ENCODE results near the gene HOXB5. TPM values are rescaled to one million over a fixed set of nuclear protein-coding genes. Genes with fewer than 3 reads are reported as not detected.

Gene HOXB5
- polyA plus RNA-seq, 4 donors = 5.8 to 9.8 TPM; not detected in 2

DNA sequence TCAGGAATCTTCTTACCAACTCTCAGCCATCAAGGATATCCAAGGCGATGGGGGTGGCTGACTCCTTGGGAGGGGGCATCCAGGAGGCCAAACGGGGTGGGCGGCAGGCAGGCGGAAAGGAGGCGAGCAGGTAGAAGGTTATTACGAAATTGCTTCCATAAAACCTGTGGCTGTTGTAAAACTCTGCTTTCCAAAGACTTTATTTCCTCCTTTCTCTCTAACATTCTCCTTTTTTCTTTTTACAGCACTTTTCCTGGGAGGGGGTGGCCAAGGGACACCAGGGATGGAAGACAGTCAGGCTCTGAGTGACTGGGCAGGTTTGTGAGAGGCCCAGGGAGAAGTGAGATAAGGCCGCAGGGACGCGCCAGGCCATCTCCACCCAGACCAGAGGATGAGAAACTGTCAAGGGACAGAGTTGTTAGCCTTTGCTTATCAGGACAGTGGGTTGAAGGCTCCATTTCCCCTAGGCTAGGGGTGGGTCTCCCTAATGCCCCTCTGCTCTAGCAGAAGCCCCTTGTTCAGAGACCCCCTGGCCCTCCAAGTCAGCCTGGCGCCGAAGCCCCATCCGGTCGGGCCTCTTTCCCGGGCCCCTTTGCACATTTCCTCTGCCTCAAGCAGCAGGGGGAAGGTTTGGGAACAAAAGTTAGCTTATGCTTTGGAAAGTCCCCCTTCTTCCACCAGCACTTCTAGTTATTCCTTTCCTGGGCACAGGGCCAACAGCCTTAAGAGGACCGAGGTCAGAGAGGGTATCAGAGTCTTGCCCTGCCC, 37.5 kb upstream of the HOXB5 start:
- peaks cover 9 to 100% (median 72%) of the 10 kb centered on the region in 3 donors for H3K27me3 ChIP-seq (ENCODE audit: control insufficient read depth in 3 of 3, insufficient read depth in 3 of 3, low read length in 3 of 3)
- no peak overlapping the region for H3K27ac ChIP-seq (ENCODE audit: low read depth in 1 of 3, low read length in 2 of 3)
- DNase-seq (peak in 1 of 2 donors; percentile 72), FAIRE-seq (no peak)
- H3K9me3 ChIP-seq (ENCODE audit: control insufficient read depth in 2 of 2, insufficient read depth in 1 of 2, low read depth in 1 of 2, low read length in 1 of 2) = no peaks in the 10 kb centered on the region
- peaks cover 0 to 32% (median 2%) of the 10 kb centered on the region in 3 donors for H3K4me1 ChIP-seq (ENCODE audit: control insufficient read depth in 3 of 3, insufficient read depth in 2 of 3, low read depth in 1 of 3, low read length in 2 of 3)
- no peak overlapping the region for H3K4me3 ChIP-seq (ENCODE audit: low read depth in 1 of 3, low read length in 3 of 3)
- WGBS, 3 donors = 14 to 33% (median 22%) methylated on average over 15 of the region's 15 CpGs
- H3K36me3 ChIP-seq (ENCODE audit: control insufficient read depth in 3 of 3, insufficient read depth in 2 of 3, low read depth in 1 of 3, low read length in 3 of 3) = no peaks in the 10 kb centered on the region

DNA sequence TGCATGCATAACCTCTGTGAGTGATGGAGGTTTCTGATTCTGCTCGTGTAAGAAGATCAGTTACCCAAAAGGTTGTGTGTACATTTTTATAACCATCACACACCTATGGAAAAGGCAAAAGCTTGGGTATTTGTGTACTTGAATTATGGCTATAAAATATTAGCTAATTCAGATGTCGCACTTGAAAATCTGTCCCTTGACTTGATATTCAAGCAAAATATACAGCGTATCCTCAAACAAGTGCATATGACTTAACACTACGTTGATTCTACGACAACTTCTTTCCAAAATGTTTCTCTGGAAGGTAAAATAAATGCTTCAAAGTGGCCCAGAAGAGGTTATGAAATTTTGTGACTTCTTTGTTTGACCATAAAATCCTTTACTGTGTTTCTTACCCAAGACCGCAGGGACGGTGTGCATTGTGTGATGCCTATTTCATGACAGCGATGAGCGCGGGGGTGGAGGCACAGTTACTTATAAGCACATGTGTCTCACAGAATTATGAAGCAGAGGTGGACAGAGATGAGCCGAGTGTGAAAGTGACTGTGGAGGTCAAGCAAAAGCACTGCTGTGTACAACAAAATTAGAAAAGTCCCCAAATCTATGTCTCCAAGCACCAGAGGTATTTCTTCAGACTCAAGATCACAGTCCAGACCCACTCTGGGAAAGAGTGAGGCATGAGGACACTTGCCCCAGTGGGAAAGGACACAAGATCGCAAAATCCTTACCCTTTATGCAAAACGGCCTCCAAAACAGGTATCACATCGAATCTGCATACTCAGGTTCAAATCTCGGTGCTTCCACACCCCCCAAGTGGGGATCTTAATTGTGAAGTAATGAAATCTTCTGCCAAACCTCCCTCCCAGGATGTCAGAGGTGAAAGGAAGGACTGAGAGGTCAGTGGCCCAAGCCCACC, 36.7 kb upstream of the HOXB5 start:
- Histone ChIP-seq H3K9me3 (ENCODE audit: control insufficient read depth in 2 of 2, insufficient read depth in 1 of 2, low read depth in 1 of 2, low read length in 1 of 2) (no peaks in the 10 kb centered on the region), H3K4me1 (ENCODE audit: control insufficient read depth in 3 of 3, insufficient read depth in 2 of 3, low read depth in 1 of 3, low read length in 2 of 3) (peaks cover 0 to 35% (median 2%) of the 10 kb centered on the region in 3 donors), H3K36me3 (ENCODE audit: control insufficient read depth in 3 of 3, insufficient read depth in 2 of 3, low read depth in 1 of 3, low read length in 3 of 3) (no peaks in the 10 kb centered on the region), H3K4me3 (ENCODE audit: low read depth in 1 of 3, low read length in 3 of 3) (no peak overlapping the region), H3K27me3 (ENCODE audit: control insufficient read depth in 3 of 3, insufficient read depth in 3 of 3, low read length in 3 of 3) (peaks cover 9 to 99% (median 69%) of the 10 kb centered on the region in 3 donors), H3K27ac (ENCODE audit: low read depth in 1 of 3, low read length in 2 of 3) (no peak overlapping the region)
- DNase-seq (no peak), FAIRE-seq (no peak)
- WGBS, 3 donors = 31 to 41% (median 38%) methylated on average over 15 of the region's 15 CpGs

DNA sequence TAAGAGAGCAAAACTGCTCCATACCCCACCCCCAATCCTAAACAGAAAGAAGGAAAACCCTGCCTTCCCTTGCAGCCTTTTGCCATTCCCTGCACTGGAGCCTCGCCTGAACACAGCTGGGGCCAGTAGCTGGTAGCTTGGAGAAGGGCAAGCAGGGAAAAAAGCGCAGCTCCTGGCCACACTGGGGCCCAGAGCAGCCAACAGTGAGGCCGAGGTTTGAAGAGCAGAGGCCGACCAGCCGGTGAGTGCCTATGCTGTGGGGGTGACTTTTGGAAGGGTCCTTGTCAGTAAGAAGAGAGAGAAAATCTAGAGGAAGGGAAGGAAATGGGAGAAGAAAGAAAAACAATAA, 35.8 kb upstream of the HOXB5 start:
- Histone ChIP-seq H3K27me3 (ENCODE audit: control insufficient read depth in 3 of 3, insufficient read depth in 3 of 3, low read length in 3 of 3) (peaks cover 9 to 99% (median 68%) of the 10 kb centered on the region in 3 donors), H3K9me3 (ENCODE audit: control insufficient read depth in 2 of 2, insufficient read depth in 1 of 2, low read depth in 1 of 2, low read length in 1 of 2) (no peaks in the 10 kb centered on the region), H3K27ac (ENCODE audit: low read depth in 1 of 3, low read length in 2 of 3) (no peak overlapping the region), H3K4me1 (ENCODE audit: control insufficient read depth in 3 of 3, insufficient read depth in 2 of 3, low read depth in 1 of 3, low read length in 2 of 3) (peaks cover 0 to 27% (median under 1%) of the 10 kb centered on the region in 3 donors), H3K4me3 (ENCODE audit: low read depth in 1 of 3, low read length in 3 of 3) (no peak overlapping the region), H3K36me3 (ENCODE audit: control insufficient read depth in 3 of 3, insufficient read depth in 2 of 3, low read depth in 1 of 3, low read length in 3 of 3) (no peaks in the 10 kb centered on the region)
- DNase-seq (no peak), FAIRE-seq (no peak)
- 16 to 29% (median 23%) methylated on average over 5 of the region's 5 CpGs for WGBS, 3 donors

DNA sequence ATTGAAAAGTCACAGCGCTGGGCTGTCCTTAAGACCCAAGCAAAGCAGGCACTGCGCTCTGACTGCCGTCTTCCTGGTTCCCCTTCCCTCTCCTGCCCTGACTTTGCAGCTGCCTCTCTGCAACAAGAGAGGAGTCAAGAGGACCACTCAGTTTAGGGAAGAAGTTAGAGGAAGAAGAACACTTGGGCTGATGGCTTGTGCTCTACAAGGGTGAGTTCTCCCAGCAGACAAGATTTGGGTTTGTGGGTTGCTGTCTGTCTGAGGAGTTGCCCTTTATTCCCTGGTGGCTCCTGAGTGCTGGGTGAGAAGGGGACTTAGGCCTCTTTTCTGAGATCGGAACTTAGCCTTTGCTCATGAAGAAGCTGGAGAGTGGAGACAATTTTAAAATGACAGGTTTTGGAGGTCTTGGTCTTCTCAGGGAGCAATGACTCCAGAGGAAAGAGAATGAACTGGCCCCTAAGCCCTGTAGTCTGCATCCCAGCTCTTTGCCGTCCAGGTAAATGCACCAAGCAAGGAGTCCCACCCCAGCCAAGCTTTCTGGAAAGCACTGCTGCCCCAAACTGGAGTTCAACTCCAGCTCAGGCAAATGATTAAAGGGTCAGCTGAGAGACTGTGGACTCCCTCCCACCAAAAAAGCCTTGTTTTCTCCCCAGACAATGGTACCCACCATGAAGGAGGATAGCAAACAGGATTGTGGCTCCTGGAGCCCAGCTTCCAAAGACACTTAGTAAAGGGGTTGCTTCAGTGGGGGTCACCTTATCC, 35.3 kb upstream of the HOXB5 start:
- 24 to 34% (median 24%) methylated on average over 5 of the region's 5 CpGs for WGBS, 3 donors
- H3K4me3 ChIP-seq (ENCODE audit: low read depth in 1 of 3, low read length in 3 of 3) = no peak overlapping the region
- FAIRE-seq = no peak

GRCh38 chr17:48627623-48628521, 34.3 kb upstream of the HOXB5 start:
- no peak for DNase-seq
- Histone ChIP-seq H3K4me1 (ENCODE audit: control insufficient read depth in 3 of 3, insufficient read depth in 2 of 3, low read depth in 1 of 3, low read length in 2 of 3) (peaks cover 0 to 21% (median 0%) of the 10 kb centered on the region in 3 donors), H3K36me3 (ENCODE audit: control insufficient read depth in 3 of 3, insufficient read depth in 2 of 3, low read depth in 1 of 3, low read length in 3 of 3) (no peaks in the 10 kb centered on the region), H3K27ac (ENCODE audit: low read depth in 1 of 3, low read length in 2 of 3) (no peak overlapping the region), H3K27me3 (ENCODE audit: control insufficient read depth in 3 of 3, insufficient read depth in 3 of 3, low read length in 3 of 3) (peaks cover 9 to 99% (median 75%) of the 10 kb centered on the region in 3 donors), H3K4me3 (ENCODE audit: low read depth in 1 of 3, low read length in 3 of 3) (no peak overlapping the region), H3K9me3 (ENCODE audit: control insufficient read depth in 2 of 2, insufficient read depth in 1 of 2, low read depth in 1 of 2, low read length in 1 of 2) (no peaks in the 10 kb centered on the region)
- 19 to 33% (median 32%) methylated on average over 27 of the region's 27 CpGs for WGBS, 3 donors
- FAIRE-seq = no peak

More for the DNA sequence above, 35.3 kb upstream of the HOXB5 start:
- Histone ChIP-seq H3K9me3 (ENCODE audit: control insufficient read depth in 2 of 2, insufficient read depth in 1 of 2, low read depth in 1 of 2, low read length in 1 of 2) (no peaks in the 10 kb centered on the region), H3K36me3 (ENCODE audit: control insufficient read depth in 3 of 3, insufficient read depth in 2 of 3, low read depth in 1 of 3, low read length in 3 of 3) (no peaks in the 10 kb centered on the region), H3K4me1 (ENCODE audit: control insufficient read depth in 3 of 3, insufficient read depth in 2 of 3, low read depth in 1 of 3, low read length in 2 of 3) (peaks cover 0 to 24% (median 0%) of the 10 kb centered on the region in 3 donors), H3K27ac (ENCODE audit: low read depth in 1 of 3, low read length in 2 of 3) (no peak overlapping the region), H3K27me3 (ENCODE audit: control insufficient read depth in 3 of 3, insufficient read depth in 3 of 3, low read length in 3 of 3) (peaks cover 9 to 99% (median 70%) of the 10 kb centered on the region in 3 donors)
- DNase-seq = no peak

DNA sequence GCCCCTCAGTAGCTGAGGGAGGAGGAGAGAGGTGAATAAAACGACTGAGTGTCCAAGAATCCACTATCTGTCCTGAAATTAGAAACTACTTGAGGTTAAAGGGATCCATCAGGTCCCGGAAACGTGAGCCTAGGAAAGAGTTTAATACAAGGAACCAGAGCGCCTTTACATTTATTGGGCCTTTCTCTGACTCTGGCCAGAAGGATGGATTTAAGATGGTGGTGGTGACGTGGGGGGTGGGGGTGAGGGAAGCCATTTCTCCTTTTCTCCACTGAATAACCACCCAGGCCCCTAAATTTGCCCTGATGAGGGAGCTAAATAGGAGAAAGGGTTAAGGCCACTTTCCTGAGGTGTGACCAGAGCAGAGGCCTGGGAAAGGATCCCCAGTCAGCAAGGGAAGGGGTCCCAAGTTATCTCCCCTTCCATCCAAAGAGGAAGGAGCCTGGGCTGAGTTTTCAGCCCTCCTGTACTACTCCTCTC, 33.6 kb upstream of the HOXB5 start:
- H3K9me3 ChIP-seq (ENCODE audit: control insufficient read depth in 2 of 2, insufficient read depth in 1 of 2, low read depth in 1 of 2, low read length in 1 of 2) = no peaks in the 10 kb centered on the region
- no peak overlapping the region for H3K27ac ChIP-seq (ENCODE audit: low read depth in 1 of 3, low read length in 2 of 3)
- FAIRE-seq = no peak
- peaks cover 0 to 21% (median 0%) of the 10 kb centered on the region in 3 donors for H3K4me1 ChIP-seq (ENCODE audit: control insufficient read depth in 3 of 3, insufficient read depth in 2 of 3, low read depth in 1 of 3, low read length in 2 of 3)
- H3K27me3 ChIP-seq (ENCODE audit: control insufficient read depth in 3 of 3, insufficient read depth in 3 of 3, low read length in 3 of 3) = peaks cover 9 to 99% (median 75%) of the 10 kb centered on the region in 3 donors
- WGBS, 3 donors = 14 to 30% (median 26%) methylated on average over 5 of the region's 5 CpGs
- no peaks in the 10 kb centered on the region for H3K36me3 ChIP-seq (ENCODE audit: control insufficient read depth in 3 of 3, insufficient read depth in 2 of 3, low read depth in 1 of 3, low read length in 3 of 3)
- no peak for DNase-seq
- H3K4me3 ChIP-seq (ENCODE audit: low read depth in 1 of 3, low read length in 3 of 3) = no peak overlapping the region

DNA sequence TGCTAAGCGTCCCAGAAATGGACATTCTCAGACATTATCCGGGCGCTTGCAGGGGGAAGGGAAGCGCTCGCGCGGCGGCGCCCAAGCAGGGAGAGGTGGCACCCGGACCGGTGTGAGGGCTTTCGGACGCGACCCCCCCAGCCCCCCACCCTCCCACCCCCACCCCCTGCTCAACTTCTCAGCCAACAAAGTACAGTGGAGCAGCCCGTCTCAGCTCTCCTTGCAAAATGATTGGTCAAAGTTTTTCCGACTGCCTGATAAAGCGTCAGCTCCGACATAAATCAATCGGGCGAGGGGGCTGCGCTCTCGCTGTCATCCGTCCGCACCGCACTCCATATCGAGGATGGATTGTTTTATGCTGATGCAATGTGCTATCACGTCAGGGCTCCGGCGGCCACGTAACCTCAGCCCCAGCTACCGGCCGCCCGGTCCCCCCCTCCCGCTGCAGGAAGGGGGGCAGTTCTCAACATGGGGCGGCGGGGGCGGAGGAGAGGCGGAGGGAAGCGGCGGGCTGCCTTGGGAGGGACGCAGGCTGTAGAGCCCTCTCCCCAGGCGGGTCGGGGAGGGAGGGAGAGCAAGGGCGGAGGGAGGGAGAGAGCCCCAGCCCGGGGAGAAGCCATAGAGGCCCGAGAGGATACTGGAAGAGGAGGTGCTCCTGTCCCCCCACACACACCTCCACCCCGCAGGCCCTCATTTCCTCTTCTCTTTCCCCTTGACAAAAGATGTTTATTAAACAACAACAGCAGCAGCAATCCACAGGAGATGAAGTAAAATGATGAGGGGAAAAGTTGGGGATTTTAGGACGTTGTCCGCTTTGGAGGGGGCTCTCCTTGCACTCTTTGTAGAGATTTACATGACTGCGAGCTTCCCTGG, 32.9 kb upstream of the HOXB5 start, which contains the start of gene HOXB9:
HOXB9 (minus strand) TSS at position 114 of the 873 bp plus-strand sequence; CDS start at position 25, 89 bp downstream.
- H3K27me3 ChIP-seq (ENCODE audit: control insufficient read depth in 3 of 3, insufficient read depth in 3 of 3, low read length in 3 of 3) = peaks cover 9 to 99% (median 75%) of the 10 kb centered on the region in 3 donors
- H3K4me3 ChIP-seq (ENCODE audit: low read depth in 1 of 3, low read length in 3 of 3) = peak within 1 kb of the TSS in 2 of 3 donors; percentile 29 to 40
- DNase-seq = peak in 1 of 2 donors; percentile 60
- WGBS, 3 donors = 2 to 3% (median 2%) methylated on average over 42 to 50 of the region's 50 CpGs
- FAIRE-seq = no peak
- H3K36me3 ChIP-seq (ENCODE audit: control insufficient read depth in 3 of 3, insufficient read depth in 2 of 3, low read depth in 1 of 3, low read length in 3 of 3) = no peaks in the 10 kb centered on the region
- H3K4me1 ChIP-seq (ENCODE audit: control insufficient read depth in 3 of 3, insufficient read depth in 2 of 3, low read depth in 1 of 3, low read length in 2 of 3) = peaks cover 0 to 22% (median 0%) of the 10 kb centered on the region in 3 donors
- H3K9me3 ChIP-seq (ENCODE audit: control insufficient read depth in 2 of 2, insufficient read depth in 1 of 2, low read depth in 1 of 2, low read length in 1 of 2) = no peaks in the 10 kb centered on the region
- peak within 1 kb of the TSS in 1 of 3 donors; percentile 46 for H3K27ac ChIP-seq (ENCODE audit: low read depth in 1 of 3, low read length in 2 of 3)

Measured in small intestine (tissue), 7 donors.